NCI-H2227 treated with DMSO at 0.1 percent for 48 hours (cell line): ENCODE results near the gene DNMT3B.

Experiments
- DNase-seq: peaks from one replicate; lab custom pipeline; 2025; lab: John Stamatoyannopoulos, UW

The DNMT3B gene

DNA sequence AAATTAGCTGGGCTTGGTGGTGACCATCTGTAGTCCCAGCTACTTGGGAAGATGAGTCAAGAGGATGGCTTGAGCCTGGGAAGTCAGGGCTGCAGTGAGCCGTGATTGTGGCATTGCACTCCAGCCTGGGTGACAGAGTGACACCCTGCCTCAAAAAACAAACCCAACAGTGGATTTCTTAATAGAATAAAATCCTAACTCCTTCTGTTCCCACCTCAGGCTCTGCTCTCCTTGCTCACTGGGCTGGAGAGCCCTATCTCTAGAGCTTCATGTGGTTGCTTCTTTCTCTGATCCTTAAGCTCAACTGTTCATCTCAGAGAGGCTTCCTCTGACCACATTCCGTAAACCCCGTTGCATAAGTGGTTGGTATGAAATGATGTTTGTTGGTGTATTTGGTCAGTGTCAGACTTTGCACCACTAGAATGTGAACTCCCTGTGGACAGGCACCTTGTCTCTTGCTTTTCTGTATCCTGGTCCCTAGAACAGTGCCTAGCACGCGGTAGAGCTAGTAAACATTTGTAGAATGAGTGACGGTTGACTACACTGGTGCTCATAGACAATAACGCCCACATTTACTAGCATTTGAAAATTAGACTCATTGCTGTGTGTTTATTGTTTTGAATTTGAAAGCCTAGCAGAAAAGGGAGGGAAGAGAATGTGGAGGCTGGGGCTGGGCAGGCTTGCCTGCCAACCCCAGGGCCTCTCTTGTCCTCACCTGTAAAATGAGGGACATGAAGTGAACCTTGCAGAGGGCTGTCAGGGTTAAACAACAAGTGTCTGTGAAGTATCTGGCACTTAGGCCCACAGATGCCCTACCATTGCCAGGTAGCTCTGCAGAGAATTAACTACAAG, 61.8 kb downstream of the DNMT3B start:
- DNase-seq, result no peak

DNA sequence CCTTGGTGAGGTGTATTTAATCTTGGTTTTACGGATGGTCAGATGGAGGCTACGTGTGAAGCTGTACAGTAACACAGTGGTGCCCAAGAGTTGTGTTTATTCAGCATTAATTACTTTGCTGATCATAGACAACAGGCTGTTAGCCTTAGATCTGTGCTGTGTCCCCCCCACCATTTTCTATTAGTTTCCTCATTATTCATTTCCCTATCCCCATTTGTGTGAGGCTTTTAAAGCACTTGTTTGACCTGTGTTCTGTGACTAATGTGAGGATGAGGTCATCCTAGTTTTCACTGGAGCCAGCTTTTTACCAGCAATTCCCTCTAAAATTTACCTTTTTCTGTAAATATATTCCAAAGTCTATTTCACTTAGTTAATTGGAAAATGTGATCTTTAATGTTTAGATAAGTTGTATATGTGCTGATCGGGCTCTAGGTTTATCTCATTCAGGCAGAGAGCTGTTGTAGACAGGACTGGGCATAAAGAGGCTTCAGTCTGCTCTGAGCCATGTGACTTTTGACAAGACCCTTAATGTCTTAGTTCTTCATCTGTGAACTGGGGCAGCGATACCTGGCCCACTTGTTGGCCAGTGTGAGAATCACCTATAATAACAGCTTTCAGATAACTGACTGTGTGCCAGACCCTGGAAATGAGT, 66.0 kb downstream of the DNMT3B start:
- no peak for DNase-seq

DNA sequence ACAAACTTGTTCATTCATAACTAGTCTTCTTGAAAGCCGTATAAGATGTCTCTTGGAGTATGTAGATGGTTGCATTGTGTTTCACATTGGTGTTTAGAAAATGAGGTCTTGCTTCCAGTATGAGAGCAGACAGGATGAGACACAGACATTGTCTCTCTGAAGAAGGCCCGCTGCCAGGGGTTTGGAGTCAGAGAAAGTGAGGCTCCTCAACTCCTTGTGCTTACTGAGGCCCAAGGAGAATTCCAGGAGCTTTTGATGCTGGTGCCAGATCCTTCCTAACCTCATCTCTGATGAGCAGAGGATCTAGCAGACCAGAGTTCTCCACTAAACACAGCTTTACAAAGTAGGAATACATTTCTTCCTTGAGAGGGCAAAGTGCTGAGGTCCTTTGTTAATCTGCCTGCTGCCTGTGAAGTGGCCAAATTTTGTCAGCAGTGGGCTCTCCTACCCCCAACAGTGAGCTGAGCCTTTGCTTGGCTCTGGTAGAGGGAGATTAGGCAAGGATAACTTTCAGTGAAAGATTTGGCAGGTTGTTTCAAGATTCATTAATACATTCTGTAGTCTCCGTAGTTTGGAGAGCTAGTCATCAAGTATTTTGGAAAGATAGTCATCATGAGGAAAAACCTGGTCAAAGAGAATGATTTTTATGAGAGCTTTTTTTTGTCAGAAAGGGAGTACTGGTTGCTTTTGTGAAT, 67.3 kb downstream of the DNMT3B start:
- DNase-seq, result no peak

DNA sequence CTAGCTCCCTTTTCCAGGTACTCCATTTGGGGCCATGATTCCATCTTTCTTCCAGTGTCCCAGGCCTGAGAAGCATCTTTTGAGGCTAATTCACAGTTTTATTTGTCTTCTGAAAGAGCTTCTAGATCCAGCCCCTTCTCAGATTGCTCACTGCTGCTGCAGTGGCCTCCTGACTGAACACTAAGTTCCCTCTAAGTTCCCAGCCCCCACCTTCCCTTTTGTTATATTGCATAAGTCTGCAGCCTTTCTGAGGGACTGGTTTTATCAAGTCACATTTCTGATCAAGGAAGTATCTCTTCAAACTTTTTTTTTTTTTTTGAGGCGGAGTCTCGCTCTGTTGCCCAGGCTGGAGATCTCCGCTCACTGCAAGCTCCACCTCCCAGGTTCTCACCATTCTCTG, 68.3 kb downstream of the DNMT3B start:
- DNase-seq, result no peak

DNA sequence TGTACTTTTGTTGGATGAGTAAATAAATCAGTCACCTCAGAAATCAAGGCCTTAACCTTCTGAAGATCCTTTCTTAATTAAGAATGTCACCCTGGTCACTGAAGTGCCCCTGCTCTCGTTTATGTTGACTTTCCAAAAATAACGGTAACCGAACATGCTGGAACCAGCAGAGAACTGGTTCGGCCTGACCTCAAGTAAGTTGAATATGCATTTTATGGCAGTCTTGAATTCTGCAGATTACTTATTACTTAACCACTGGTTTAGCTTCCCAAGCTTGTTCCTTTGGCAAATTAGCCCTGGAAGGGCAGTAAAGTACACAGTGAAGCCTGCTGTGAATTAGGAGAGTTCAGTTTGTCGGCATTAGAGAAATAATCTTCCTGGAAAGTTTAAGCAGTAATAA, 69.8 kb downstream of the DNMT3B start:
- DNase-seq, result no peak

DNA sequence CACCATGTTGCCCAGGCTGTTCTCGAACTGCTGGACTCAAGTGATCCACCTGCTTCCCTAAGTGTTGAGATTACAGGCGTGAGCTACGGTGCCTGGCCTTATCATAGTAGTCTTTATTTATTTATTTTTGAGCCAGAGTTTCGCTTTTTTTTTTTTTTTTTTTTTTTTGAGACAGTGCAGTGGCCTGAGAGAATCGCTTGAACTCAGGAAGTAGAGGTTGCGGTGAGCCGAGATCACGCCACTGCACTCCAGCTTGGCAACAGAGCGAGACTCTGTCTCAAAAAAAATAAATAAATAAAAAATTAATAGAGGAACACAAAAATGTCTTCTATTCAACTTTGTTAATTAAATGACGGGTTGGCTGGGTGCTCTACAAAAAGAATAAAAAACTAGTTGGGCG, 70.5 kb downstream of the DNMT3B start:
- no peak for DNase-seq

DNA sequence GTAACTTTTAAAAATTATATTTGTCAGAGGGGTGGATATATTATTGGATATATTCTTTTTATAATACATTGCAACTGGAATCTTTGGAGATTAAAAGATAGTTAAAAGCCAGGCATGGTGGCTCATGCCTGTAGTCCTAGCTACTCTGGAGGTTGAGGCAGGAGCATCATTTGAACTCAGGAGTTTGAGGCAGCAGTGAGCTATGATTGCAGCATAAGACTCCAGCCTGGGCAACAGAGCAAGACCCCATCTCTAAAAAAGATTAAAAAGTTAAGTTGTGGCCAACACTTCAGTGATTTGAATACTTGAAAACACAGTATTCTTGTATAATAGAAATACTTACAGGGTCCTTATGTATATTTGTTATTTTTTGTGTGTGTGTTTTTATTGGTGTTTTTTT, 72.8 kb downstream of the DNMT3B start:
- DNase-seq, result no peak

DNA sequence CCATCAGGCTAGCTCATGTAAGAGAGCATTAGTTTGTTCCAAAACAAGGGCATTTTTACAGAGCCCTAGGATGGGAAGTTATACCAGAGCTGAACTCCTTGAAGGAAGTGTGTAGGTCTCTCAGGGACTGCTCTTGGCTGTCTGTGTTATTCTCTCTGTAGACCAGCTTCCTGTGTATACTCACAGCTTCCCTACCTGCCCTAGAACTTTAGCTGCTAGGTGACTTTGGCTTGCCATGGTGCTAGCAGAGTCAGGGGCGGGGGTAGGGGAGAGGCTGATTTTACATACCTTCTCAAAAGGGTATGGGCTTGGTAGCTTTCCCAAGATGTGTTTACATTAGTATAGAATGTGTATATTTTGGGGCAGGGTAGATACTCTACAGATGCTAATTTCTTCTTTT, 75.0 kb downstream of the DNMT3B start:
- DNase-seq, result no peak

DNA sequence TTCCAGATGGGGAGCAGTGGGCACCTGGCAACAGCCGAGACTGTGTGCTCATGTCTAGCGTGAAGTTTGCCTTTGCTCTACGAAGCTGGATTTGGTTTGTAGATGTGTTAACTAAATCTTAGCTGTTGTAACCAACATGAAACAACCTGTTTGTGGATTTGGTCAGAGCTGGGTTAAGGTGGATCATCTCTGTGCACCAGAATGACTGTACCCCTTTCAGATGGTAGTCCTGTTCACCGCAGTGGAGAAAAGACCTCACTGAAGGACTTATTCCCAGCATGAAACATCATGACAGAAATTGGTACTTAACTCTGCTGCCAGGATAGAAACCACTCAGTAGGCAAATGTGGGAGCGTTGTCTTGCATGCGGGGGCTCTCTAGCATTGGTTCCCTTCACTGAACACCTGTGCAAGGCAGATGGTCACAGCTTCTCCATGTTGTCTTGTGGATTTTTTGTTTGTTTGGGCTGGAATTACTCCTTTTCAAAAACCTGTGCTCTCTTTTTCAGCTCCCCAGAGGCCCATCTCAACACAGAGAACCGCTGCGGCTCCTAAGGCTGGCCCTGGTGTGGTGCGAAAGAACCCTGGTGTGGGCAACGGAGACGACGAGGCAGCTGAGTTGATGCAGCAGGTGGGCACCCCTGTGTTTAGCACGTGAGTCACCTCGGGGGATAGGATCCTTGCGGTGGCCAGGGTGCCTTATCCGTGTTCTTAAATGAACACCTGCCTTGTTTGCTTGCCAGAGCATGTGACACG, 77.2 kb downstream of the DNMT3B start:
- DNase-seq, result no peak

DNA sequence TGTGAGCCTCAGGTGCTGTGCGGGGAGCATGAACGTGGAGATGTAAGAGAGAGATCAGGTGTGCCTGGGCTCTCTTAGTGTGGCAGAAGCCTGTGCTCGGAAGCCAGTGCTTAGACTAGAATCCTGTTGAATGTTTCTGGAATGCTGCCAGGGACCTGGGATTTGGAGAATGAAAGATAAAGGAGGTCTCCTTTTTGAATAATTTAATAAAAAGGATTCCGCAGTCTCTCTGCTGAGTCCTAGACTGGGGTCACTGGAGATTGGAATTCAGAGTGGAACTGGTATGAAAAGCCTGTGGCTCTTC, 77.7 kb downstream of the DNMT3B start:
- no peak for DNase-seq

DNA sequence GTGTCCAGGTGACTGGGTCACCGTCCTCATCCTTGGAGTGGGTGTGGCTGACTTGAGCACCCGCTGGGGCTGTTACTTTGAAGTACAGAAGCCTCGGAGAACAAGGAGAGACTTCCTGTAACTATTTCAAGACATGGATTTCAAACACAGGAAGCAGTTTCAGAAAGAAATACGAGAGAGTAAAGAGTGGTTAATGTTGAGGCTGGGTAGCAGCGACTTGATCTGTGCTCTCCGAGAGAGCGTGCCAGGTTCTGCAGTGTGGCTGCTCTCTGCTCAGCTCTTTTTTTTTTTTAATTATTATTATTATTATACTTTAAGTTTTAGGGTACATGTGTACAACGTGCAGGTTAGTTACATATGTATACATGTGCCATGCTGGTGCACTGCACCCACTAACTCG, 79.0 kb downstream of the DNMT3B start:
- DNase-seq, result no peak

DNA sequence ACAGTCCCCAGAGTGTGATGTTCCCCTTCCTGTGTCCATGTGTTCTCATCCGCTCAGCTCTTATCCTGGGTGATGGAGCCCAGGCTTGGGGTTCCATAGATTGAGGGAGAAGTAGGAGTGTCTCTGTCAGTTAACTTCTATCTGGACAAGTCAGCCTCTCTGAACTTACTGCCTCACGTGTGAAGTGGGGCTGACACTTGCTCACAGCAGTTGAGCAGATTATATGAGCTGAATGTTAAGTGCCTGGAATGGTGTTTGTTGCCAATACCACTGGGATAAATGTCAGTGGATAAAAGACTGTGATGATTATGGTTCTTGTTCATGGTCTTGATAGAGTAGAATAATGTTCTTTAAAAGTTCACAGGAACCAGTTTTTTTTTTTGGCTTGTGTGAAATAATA, 79.4 kb downstream of the DNMT3B start:
- DNase-seq, result no peak

DNA sequence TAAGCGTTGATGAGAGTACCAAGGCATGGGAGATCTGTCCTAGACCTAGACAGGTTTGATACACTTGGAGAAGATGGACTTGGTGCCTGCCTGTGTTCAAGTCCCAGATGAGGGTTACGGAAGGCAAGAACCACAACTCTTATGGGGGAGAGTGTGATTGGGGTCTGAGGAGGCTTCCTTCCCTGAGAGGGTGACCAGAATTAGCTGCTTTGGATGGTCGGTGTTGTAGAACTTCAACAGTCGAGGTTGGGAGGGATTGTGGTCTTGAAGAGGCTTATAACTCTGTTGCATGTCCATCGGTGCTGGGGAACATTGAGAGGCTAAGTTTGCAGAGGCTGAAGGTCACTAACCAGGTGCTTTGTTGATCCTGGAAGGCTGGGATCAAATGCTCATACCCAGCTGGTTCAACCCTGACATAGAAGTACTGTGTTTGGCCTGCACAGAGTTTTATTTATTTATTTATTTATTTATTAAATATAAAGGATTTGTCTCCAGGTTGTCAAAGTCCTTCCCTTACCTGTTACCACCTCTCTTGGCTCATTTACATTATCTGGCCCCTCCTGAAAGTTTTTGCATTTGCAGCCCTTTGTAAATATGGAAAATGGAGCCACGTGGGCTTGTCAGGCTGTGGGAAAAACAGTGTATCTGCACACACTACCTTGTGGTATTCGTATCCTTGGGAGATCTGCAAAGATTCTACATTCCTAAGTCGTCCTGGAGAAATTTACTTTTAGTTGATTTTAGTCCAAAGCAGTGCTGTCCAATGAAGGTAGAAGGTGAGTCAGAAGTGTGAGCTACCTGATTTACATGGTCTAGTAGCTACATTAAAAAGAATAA, 80.7 kb downstream of the DNMT3B start:
- no peak for DNase-seq

DNA sequence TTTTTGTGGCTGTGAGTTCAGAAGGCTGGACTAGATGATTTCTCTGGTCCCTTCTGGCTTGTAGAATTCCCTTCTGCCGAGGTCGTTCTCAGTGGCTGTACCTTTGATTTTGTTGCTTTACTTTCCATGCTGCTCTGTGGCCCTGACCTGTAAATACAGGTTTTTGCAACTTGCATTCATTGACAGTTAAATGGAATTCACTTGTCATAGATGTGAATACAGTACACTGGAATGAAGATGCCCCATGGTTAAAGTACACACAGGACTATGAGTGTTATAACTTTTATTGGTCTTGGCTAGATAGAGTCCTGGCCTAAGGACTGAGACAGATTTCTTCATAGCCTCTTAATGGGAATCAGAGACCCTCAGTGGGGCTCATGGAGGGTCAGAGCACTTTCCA, 83.6 kb downstream of the DNMT3B start:
- no peak for DNase-seq

DNA sequence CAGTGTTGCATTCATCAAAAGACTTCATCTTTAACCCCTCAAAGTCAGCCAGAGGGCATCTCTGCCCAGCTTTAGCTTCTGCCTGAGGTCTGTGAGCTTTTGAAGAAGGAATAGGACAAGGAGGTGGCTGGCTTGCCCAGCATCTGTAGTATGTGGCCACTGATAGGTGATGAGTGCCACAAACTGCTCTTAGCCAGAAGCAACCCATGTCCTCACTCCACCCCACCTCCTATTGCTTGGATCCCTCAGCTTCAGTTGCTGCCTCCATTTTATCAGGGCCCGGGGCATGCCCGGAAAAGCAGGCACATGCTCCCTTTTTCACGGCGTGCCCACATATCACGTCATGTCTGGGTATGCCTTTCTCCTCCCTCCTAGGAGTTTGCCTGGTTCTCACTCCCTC, 84.7 kb downstream of the DNMT3B start:
- DNase-seq, result no peak

DNA sequence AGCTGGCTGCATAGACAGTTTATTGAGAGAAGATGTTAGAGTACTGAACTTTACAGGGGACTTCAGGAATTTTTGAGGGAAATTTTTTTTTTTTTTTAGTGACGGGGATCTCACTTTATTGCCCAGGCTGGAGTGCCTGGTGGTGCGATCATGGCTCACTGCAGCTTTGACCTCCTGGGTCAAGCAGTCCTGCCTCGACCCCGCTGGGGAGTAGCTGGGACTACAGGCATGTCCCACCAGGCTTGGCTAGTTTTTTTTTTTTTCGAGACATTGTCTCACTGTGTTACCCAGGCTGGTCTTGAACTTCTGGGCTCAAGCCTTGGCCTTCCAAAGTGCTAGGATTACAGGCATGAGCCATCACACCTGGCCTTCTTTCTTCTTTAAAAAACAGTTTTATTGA, 85.8 kb downstream of the DNMT3B start:
- DNase-seq, result no peak

DNA sequence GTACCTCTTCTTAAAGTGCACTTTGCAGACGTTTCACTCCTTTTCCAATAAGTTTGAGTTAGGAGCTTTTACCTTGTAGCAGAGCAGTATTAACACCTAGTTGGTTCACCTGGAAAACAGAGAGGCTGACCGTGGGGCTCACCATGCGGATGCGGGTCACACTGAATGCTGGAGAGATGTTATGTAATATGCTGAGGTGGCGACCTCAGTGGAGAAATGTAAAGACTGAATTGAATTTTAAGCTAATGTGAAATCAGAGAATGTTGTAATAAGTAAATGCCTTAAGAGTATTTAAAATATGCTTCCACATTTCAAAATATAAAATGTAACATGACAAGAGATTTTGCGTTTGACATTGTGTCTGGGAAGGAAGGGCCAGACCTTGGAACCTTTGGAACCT, 86.7 kb downstream of the DNMT3B start:
- DNase-seq, result no peak

DNA sequence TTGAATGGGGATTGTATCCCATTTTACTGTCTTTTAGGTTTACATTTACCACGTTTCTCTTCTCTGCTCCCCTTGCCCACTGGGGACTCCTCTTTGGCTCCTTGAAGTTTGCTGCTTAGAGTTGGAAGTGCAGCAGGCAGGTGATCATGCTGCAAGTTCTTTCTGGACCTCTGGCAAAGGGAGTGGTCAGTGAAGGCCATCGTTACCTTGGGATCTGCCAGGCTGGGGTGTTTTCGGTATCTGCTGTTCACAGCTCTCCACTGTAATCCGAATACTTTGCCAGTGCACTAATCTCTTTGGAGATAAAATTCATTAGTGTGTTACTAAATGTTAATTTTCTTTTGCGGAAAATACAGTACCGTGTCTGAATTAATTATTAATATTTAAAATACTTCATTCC, 87.4 kb downstream of the DNMT3B start:
- DNase-seq, result no peak

DNA sequence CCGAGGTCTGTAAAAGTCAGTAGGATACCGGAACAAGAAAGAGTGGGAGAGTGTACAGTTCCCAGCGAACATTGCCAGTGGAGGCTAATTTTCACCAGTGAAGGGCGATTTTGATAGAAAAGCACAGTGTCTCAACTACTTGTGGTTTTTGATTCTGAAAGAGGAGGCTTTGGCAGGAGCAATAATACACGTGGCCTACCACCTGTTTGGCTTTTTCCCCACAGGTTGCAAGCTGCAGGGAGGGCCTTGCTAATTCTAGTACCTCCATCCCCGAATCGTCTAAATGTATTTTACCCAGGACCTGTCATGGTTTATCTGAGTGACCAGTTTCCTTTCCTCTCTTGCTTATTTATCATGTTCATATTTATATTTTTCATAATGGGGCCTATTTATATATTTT, 93.2 kb downstream of the DNMT3B start:
- no peak for DNase-seq

DNA sequence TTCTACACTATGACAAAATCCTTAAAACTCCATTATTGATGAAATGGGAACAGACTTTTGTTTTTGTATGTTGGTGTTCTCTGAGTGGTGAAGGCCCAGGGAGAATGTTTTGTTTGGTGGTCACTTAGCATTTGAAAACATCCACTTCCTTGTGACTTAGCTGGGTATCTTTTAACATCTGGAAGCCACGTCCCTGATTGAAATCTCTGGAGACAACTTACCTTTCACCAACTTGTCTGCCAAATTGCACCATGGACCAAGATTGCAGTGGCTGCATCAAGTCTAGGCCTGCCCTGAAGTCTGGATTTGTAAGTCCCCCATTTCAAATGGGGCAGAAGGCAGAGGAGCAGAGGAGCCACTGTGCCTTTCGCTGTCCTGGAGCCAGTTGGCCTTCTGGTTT, 96.0 kb downstream of the DNMT3B start:
- no peak for DNase-seq
